Endothelial cell of umbilical vein (primary cell): Measurements from ENCODE around the gene RDH13.

ENCODE experiments used
- MYC ChIP-seq: IDR thresholded peaks from one replicate; pipeline ENCODE4 v1.6.1; 2011; ENCODE audit warnings: mild to moderate bottlenecking, low read depth, low read length
- POLR2A ChIP-seq: IDR thresholded peaks from 2 replicates; pipeline ENCODE4 v1.6.1; 2012; ENCODE audit warnings: low read depth, mild to moderate bottlenecking, control low read depth, low read length
- TF ChIP-seq, protein P1 (sequence below), 2 donors: IDR thresholded peaks; 1 replicate in 1 of 2; 2 replicates in 1 of 2; pipeline ENCODE4 v1.5.1; 2011; ENCODE audit warnings: low read length in 2 of 2, mild to moderate bottlenecking in 2 of 2, moderate library complexity in 2 of 2, control low read depth in 1 of 2, inconsistent platforms in 1 of 2, low read depth in 1 of 2; ENCODE audit not compliant: insufficient read depth in 1 of 2; ENCODE audit errors: extremely low read depth in 1 of 2
- TF ChIP-seq, protein P2 (sequence below): IDR thresholded peaks from 2 replicates; pipeline ENCODE4 v1.6.1; 2011; ENCODE audit not compliant: insufficient read depth, insufficient read length

DNA sequence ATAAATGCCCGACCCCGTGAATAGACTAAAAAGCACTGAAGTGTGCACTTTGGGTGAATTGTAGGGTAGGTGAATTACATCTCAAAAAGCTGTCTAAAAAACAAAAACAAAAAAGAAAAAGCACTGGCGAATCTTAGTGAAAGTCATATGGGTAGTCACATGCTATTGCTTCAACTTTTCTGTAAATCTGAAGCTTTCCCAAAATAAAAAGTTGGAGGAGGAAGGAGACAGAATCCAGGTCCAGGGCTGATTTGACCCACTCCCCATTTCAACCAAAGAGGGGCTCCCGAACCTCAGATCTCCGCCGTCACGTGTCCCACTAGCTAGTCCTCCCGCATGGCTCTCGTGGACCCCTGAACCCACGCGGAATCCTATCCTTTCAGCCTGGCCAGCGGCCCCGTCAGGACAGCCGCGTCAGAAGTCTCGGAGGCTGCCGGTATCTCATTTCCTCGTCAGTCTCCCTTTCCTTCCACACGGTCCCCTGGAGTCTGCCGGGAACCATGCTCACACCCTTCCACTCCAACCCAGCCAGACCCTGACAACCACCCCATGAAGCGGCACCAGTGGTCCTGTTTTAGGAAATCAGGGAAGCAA, 48.4 kb upstream of the RDH13 start:
- TF ChIP-seq POLR2A (no peak), MYC (no peak)
- TF ChIP-seq, protein P1, sequence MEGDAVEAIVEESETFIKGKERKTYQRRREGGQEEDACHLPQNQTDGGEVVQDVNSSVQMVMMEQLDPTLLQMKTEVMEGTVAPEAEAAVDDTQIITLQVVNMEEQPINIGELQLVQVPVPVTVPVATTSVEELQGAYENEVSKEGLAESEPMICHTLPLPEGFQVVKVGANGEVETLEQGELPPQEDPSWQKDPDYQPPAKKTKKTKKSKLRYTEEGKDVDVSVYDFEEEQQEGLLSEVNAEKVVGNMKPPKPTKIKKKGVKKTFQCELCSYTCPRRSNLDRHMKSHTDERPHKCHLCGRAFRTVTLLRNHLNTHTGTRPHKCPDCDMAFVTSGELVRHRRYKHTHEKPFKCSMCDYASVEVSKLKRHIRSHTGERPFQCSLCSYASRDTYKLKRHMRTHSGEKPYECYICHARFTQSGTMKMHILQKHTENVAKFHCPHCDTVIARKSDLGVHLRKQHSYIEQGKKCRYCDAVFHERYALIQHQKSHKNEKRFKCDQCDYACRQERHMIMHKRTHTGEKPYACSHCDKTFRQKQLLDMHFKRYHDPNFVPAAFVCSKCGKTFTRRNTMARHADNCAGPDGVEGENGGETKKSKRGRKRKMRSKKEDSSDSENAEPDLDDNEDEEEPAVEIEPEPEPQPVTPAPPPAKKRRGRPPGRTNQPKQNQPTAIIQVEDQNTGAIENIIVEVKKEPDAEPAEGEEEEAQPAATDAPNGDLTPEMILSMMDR (IDR thresholded peaks at IDR 0.05; ENCODE audit: extremely low read depth in 1 of 2, insufficient read depth in 1 of 2, low read depth in 1 of 2, low read length in 2 of 2), result no peak
- TF ChIP-seq, protein P2, sequence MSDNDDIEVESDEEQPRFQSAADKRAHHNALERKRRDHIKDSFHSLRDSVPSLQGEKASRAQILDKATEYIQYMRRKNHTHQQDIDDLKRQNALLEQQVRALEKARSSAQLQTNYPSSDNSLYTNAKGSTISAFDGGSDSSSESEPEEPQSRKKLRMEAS, result no peak
